Measurements from ENCODE around the gene LMF1. TPM values are rescaled to one million over a fixed set of nuclear protein-coding genes. Genes with fewer than 3 reads are reported as not detected.
"Not testable (repeated sequence)": the region's sequence is repeated elsewhere in the genome, so short reads cannot be mapped to it uniquely, and the experiment has no call there.

LMF1 gene
- polyA plus RNA-seq, 1 donor (not counting 4 experiments of a cell fraction or from before 2014, with no cell fraction given): 3.1 TPM

- no peak overlapping the region for H3K4me3 ChIP-seq (ENCODE audit: control insufficient read depth in 2 of 3, extremely low read depth in 1 of 3, insufficient read depth in 2 of 3, low read depth in 1 of 3, low read length in 3 of 3)
- H3K36me3 ChIP-seq (ENCODE audit: control insufficient read depth in 2 of 2, extremely low read depth in 1 of 2, insufficient read depth in 2 of 2, low read length in 2 of 2): no peaks in the 10 kb centered on the region
- H3K27ac ChIP-seq (ENCODE audit: control insufficient read depth, insufficient read depth, low read length): no peak overlapping the region
- FAIRE-seq (no peak), DNase-seq (ENCODE audit: low read depth, low spot score) (no peak)
- TF ChIP-seq EZH2 (IDR thresholded peaks at IDR 0.05; ENCODE audit: low read length) (no peak), CTCF (optimal IDR thresholded peaks at IDR 0.05 in 1 of 3, IDR thresholded peaks at IDR 0.05 in 1 of 3, conservative IDR thresholded peaks at IDR 0.05 in 1 of 3; ENCODE audit: extremely low read depth in 1 of 3, insufficient read depth in 2 of 3, low read length in 3 of 3) (no peak)
- H3K9me1 ChIP-seq (ENCODE audit: control insufficient read depth, extremely low read depth, insufficient read depth, low read length): no peaks in the 10 kb centered on the region
- no peak overlapping the region for H3K4me2 ChIP-seq (ENCODE audit: control insufficient read depth, extremely low read depth, insufficient read depth, low read depth, low read length)
- dilution Hi-C loops (cut with MboI; ENCODE audit: extremely low pct_ligation_motif_present, low sequenced_read_pairs): no loop called here
- H3K27me3 ChIP-seq (ENCODE audit: control insufficient read depth, extremely low read depth, insufficient read depth, low read length): no peaks in the 10 kb centered on the region
- no peaks in the 10 kb centered on the region for H3K9me3 ChIP-seq (ENCODE audit: control insufficient read depth, low read depth, low read length)
- H2AFZ ChIP-seq (ENCODE audit: control insufficient read depth, low read length): no peak overlapping the region
- no peaks in the 10 kb centered on the region for H3K79me2 ChIP-seq (ENCODE audit: control insufficient read depth, insufficient read depth, low read length)
- no peaks in the 10 kb centered on the region for H3K4me1 ChIP-seq (ENCODE audit: control insufficient read depth, extremely low read depth, insufficient read depth, low read length)
- H4K20me1 ChIP-seq (ENCODE audit: control insufficient read depth, extremely low read depth, insufficient read depth, low read length): no peaks in the 10 kb centered on the region
- H3K9ac ChIP-seq (ENCODE audit: control insufficient read depth, extremely low read depth, insufficient read depth, low read length): no peak overlapping the region
These were observed 11.3 kb downstream of the LMF1 start for GRCh38 chr16:959232-960040.

DNA sequence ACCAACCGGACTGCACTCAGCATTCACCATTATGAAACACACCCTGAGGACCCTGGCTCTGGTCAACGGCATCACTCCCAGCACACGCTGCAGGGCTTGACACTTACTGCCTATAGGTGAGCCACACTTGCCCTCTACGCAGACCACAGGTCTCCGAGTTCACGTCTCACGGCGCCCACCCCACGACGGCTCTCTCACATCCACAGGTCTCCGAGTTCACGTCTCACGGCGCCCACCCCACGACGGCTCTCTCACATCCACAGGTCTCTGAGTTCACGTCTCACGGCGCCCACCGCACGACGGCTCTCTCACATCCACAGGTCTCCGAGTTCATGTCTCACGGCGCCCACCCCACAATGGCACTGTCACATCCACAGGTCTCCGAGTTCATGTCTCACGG is 15.0 kb downstream of the LMF1 start:
- H3K27ac ChIP-seq (ENCODE audit: control insufficient read depth, insufficient read depth, low read length); H2AFZ ChIP-seq (ENCODE audit: control insufficient read depth, low read length); FAIRE-seq; H4K20me1 ChIP-seq (ENCODE audit: control insufficient read depth, extremely low read depth, insufficient read depth, low read length); dilution Hi-C loops (cut with MboI; ENCODE audit: extremely low pct_ligation_motif_present, low sequenced_read_pairs); DNase-seq (ENCODE audit: low read depth, low spot score); H3K4me1 ChIP-seq (ENCODE audit: control insufficient read depth, extremely low read depth, insufficient read depth, low read length); H3K9me3 ChIP-seq (ENCODE audit: control insufficient read depth, low read depth, low read length); H3K4me2 ChIP-seq (ENCODE audit: control insufficient read depth, extremely low read depth, insufficient read depth, low read depth, low read length); H3K79me2 ChIP-seq (ENCODE audit: control insufficient read depth, insufficient read depth, low read length); H3K9ac ChIP-seq (ENCODE audit: control insufficient read depth, extremely low read depth, insufficient read depth, low read length); H3K4me3 ChIP-seq (ENCODE audit: control insufficient read depth in 2 of 3, extremely low read depth in 1 of 3, insufficient read depth in 2 of 3, low read depth in 1 of 3, low read length in 3 of 3); H3K36me3 ChIP-seq (ENCODE audit: control insufficient read depth in 2 of 2, extremely low read depth in 1 of 2, insufficient read depth in 2 of 2, low read length in 2 of 2); H3K9me1 ChIP-seq (ENCODE audit: control insufficient read depth, extremely low read depth, insufficient read depth, low read length); H3K27me3 ChIP-seq (ENCODE audit: control insufficient read depth, extremely low read depth, insufficient read depth, low read length): not testable (repeated sequence)

DNA sequence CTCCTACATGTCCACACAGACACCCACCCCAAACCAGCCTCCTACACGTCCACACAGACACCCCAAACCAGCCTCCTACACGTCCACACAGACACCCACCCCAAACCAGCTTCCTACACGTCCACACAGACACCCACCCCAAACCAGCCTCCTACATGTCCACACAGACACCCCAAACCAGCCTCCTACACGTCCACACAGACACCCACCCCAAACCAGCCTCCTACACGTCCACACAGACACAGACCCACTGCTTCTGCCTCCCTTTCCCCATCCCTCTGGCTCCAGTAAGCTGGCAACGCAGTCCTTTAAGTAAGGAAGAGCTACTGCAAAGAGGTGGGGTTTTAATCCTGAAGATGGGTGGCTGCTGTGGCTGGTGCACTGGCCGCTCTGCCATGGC is 17.0 kb downstream of the LMF1 start:
- H3K36me3 ChIP-seq (ENCODE audit: control insufficient read depth in 2 of 2, extremely low read depth in 1 of 2, insufficient read depth in 2 of 2, low read length in 2 of 2); DNase-seq (ENCODE audit: low read depth, low spot score); H3K4me2 ChIP-seq (ENCODE audit: control insufficient read depth, extremely low read depth, insufficient read depth, low read depth, low read length); H3K4me3 ChIP-seq (ENCODE audit: control insufficient read depth in 2 of 3, extremely low read depth in 1 of 3, insufficient read depth in 2 of 3, low read depth in 1 of 3, low read length in 3 of 3); H3K79me2 ChIP-seq (ENCODE audit: control insufficient read depth, insufficient read depth, low read length); H3K9me3 ChIP-seq (ENCODE audit: control insufficient read depth, low read depth, low read length); H3K9ac ChIP-seq (ENCODE audit: control insufficient read depth, extremely low read depth, insufficient read depth, low read length); H3K4me1 ChIP-seq (ENCODE audit: control insufficient read depth, extremely low read depth, insufficient read depth, low read length); H3K9me1 ChIP-seq (ENCODE audit: control insufficient read depth, extremely low read depth, insufficient read depth, low read length); H2AFZ ChIP-seq (ENCODE audit: control insufficient read depth, low read length); dilution Hi-C loops (cut with MboI; ENCODE audit: extremely low pct_ligation_motif_present, low sequenced_read_pairs); H3K27me3 ChIP-seq (ENCODE audit: control insufficient read depth, extremely low read depth, insufficient read depth, low read length); H4K20me1 ChIP-seq (ENCODE audit: control insufficient read depth, extremely low read depth, insufficient read depth, low read length); H3K27ac ChIP-seq (ENCODE audit: control insufficient read depth, insufficient read depth, low read length): not testable (repeated sequence)
- FAIRE-seq: peak; percentile 43

Measured in keratinocyte (primary cell).